Osteocyte (in vitro differentiated cells): ENCODE data around the gene ANO9. TPM values are rescaled to one million over a fixed set of nuclear protein-coding genes. Genes with fewer than 3 reads are reported as not detected.

Source experiments
- DNase-seq: peaks from one replicate; pipeline ENCODE4 v3.0.0; 2021; ENCODE audit warnings: mixed read lengths; ENCODE audit not compliant: unreplicated experiment; ENCODE audit errors: extremely low spot score
- H3K27ac Mint-ChIP-seq: one replicate; pipeline ENCODE4 v1.8.0; 2021; ENCODE audit warnings: mild to moderate bottlenecking, mixed read lengths; ENCODE audit not compliant: unreplicated experiment
- H3K27me3 Mint-ChIP-seq: one replicate; pipeline ENCODE4 v1.8.0; 2021; ENCODE audit warnings: mixed read lengths; ENCODE audit not compliant: unreplicated experiment
- H3K36me3 Mint-ChIP-seq: one replicate; pipeline ENCODE4 v1.8.0; 2021; ENCODE audit warnings: mixed read lengths; ENCODE audit not compliant: unreplicated experiment
- H3K4me1 Mint-ChIP-seq: one replicate; pipeline ENCODE4 v1.8.0; 2021; ENCODE audit warnings: mixed read lengths; ENCODE audit not compliant: unreplicated experiment
- H3K4me3 Mint-ChIP-seq: one replicate; pipeline ENCODE4 v1.8.0; 2021; ENCODE audit warnings: mild to moderate bottlenecking, moderate library complexity, mixed read lengths; ENCODE audit not compliant: unreplicated experiment
- H3K9me3 Mint-ChIP-seq: one replicate; pipeline ENCODE4 v1.8.0; 2021; ENCODE audit warnings: mixed read lengths; ENCODE audit not compliant: unreplicated experiment
- total RNA-seq: library from RNA; stranded (reverse); gene quantifications from 2 replicates; pipeline ENCODE4 v1.2.1, GENCODE V29; 2021
- TF ChIP-seq, protein P1 (sequence below): fragments of 200-600 bp; sonication (generic); IDR thresholded peaks from 2 replicates; pipeline ENCODE4 v1.5.0; 2021; ENCODE audit warnings: antibody characterized with exemption, mild to moderate bottlenecking, moderate library complexity

ANO9 gene
- total RNA-seq, 1 donor from 2014 or later: not detected

DNA sequence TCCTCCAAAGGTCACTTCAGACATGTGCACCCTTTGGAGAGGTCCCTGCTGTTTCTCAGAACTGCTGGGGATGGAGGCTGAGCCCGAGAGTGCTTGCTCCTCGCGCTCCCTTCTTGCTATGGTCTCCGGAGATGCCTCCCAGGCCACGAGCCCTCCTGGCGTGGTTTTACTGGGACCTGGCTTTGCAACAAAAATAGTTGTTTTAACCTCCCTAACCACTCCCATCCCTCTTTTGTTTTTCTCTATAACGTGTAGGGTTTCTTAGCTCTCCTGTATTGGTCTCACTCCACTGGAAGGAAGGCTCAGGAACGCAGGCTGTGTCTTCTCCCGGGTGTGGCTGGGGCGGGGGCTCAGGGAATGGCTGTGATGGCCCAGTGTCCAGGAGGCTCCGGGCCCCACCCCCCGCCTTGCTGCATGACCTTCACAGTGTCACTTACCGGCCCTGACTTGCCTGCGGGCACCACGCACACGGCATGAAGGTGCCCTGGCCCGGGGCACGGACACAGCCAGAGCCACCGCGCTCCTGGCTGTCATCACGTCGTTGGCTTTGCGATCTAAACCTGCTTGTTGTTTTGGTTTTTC, 13.8 kb upstream of the ANO9 start:
- no peak for DNase-seq
- H3K9me3 Mint-ChIP-seq: no peaks in the 10 kb centered on the region
- no peaks in the 10 kb centered on the region for H3K27me3 Mint-ChIP-seq
- H3K4me1 Mint-ChIP-seq: peaks cover 31% of the 10 kb centered on the region
- TF ChIP-seq, protein P1, sequence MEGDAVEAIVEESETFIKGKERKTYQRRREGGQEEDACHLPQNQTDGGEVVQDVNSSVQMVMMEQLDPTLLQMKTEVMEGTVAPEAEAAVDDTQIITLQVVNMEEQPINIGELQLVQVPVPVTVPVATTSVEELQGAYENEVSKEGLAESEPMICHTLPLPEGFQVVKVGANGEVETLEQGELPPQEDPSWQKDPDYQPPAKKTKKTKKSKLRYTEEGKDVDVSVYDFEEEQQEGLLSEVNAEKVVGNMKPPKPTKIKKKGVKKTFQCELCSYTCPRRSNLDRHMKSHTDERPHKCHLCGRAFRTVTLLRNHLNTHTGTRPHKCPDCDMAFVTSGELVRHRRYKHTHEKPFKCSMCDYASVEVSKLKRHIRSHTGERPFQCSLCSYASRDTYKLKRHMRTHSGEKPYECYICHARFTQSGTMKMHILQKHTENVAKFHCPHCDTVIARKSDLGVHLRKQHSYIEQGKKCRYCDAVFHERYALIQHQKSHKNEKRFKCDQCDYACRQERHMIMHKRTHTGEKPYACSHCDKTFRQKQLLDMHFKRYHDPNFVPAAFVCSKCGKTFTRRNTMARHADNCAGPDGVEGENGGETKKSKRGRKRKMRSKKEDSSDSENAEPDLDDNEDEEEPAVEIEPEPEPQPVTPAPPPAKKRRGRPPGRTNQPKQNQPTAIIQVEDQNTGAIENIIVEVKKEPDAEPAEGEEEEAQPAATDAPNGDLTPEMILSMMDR: no peak
- no peak overlapping the region for H3K4me3 Mint-ChIP-seq
- H3K27ac Mint-ChIP-seq: no peak overlapping the region
- peaks cover 15% of the 10 kb centered on the region for H3K36me3 Mint-ChIP-seq

DNA sequence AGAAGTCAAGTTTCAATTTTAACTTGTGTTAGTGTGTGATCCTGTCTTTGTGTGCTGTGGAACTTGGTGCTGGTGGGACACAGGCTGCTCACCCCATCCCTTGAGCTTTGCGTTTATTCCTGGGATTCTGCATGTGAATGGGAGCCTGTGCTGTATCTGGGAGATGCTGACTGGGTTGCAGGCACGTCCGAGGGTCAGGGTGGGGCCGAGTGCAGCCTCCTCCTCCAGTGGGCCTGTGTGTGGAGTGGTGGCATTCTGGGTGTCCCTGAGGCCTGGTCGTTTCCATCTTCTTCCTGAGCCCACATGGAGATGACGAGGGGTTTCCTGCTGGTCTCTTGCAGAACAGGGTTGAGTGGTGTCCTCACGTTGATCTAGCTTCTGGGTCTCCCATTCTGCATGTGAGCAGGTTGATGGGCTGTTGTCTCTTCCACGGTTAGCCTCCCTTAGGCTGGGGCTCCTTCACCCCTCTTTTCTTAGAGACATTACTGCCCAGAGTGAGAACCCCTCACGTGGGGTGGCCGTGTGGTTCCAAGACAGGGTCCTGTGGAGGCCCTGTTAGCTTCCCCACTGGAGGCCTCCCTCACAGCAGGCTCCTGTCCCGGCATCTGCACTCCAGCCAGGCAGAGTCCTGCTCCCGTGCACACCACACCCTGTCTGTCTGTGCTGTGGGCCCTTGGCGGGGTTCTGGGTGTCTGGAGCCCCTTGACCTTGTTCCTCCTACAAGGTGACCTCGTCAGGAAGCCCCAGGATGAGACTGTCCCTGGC, 13.2 kb upstream of the ANO9 start:
- no peaks in the 10 kb centered on the region for H3K9me3 Mint-ChIP-seq
- H3K36me3 Mint-ChIP-seq: peaks cover 11% of the 10 kb centered on the region
- H3K27ac Mint-ChIP-seq: no peak overlapping the region
- TF ChIP-seq, protein P1: no peak
- H3K4me1 Mint-ChIP-seq: peaks cover 32% of the 10 kb centered on the region
- no peak overlapping the region for H3K4me3 Mint-ChIP-seq
- no peak for DNase-seq
- H3K27me3 Mint-ChIP-seq: no peaks in the 10 kb centered on the region

DNA sequence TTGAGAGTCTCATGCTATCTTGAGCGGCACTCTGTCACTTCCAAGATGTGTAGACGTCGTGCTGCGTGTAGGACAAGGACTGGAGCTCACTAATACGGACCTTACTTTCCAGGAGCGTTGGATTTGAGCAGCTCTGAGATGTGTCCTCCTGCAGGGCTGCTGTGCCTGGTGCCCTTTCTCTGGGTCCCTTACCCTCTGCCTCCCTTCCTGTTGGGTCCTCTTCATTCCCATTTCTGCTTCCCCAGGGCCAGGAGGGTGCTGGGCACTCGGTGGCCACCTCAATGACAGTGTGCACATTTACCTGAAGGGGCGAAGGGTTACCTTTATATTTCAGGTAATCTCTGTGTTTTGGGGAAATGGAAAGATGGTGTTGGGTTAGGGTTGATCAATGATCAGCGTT, 12.2 kb upstream of the ANO9 start:
- Mint-ChIP-seq H3K4me1 (peaks cover 35% of the 10 kb centered on the region), H3K9me3 (no peaks in the 10 kb centered on the region), H3K4me3 (no peak overlapping the region), H3K27me3 (no peaks in the 10 kb centered on the region), H3K27ac (no peak overlapping the region), H3K36me3 (peaks cover 11% of the 10 kb centered on the region)
- TF ChIP-seq, protein P1: no peak
- DNase-seq: no peak

DNA sequence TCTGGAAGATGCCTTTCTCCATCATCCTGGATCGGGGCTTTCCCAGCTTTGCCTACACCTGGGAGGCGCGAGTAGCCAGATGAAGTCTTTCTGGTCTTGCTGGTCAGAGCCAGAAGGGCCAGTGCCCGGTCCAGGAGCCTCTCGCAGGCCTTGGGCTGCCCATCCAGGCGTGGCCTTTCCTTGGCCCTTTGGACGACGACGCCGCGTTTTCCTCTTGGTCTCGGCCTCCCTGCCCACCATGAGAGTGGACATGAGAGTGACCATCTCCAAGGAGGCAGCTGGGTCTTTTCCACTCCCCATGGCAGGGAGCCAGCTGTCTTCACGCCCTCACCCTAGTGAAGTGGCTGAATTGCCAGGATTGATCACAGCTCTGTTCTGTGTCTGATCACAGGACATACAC, 11.8 kb upstream of the ANO9 start:
- DNase-seq: no peak
- Mint-ChIP-seq H3K4me1 (peaks cover 39% of the 10 kb centered on the region), H3K9me3 (no peaks in the 10 kb centered on the region), H3K36me3 (peaks cover 11% of the 10 kb centered on the region), H3K27ac (no peak overlapping the region), H3K27me3 (no peaks in the 10 kb centered on the region), H3K4me3 (no peak overlapping the region)
- TF ChIP-seq, protein P1: no peak

DNA sequence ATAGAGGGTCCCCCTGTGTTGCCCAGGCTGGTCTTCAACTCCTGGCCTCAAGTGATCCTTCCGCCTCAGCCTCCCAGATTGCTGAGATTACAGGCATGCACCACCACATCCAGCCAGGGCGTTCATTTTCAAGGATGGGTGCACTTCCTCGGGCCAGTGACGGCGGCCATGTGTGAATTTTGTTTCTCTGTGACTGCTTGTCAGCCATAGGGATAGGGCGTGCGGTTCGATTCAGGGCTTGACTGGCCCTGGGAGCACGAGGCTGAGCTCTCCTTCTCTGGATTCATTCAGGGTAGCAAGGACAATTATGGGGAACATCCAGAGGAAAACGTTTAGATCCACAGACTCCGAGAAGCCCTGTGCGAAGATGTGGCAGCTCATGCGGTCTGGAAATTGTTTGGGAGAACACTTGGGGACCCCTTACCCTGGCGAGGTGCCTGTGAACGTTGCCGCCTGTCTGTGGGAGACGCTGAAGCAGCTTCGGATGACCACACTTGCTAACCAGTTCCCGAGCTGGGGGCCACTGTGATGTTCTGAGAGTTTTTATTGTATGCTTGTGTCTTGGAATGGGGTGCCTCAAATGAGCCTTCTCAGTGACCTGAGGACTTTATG, 11.2 kb upstream of the ANO9 start:
- Mint-ChIP-seq H3K4me3 (no peak overlapping the region), H3K27me3 (no peaks in the 10 kb centered on the region), H3K9me3 (no peaks in the 10 kb centered on the region), H3K36me3 (peaks cover 11% of the 10 kb centered on the region), H3K4me1 (peaks cover 39% of the 10 kb centered on the region), H3K27ac (no peak overlapping the region)
- DNase-seq: no peak
- TF ChIP-seq, protein P1: no peak
